A673 (cell line): ENCODE results near the gene TOP2B. TPM values are rescaled to one million over a fixed set of nuclear protein-coding genes. Genes with fewer than 3 reads are reported as not detected.

Source experiments
- BruUV-seq: library from RNA; stranded (reverse); fragments of 400-500 nt; replicated peaks from 2 replicates; lab custom pipeline; 2021; lab: Mats Ljungman, UMichigan
- CTCF ChIA-PET: fragments of 300-600 bp; sonication (Branson Sonifier 250); formaldehyde crosslinking; loops from one replicate; lab custom pipeline; 2022; ENCODE audit warnings: antibody characterized with exemption; lab: Charles Lee
- POLR2A ChIA-PET: fragments of 300-600 bp; sonication (Branson Sonifier 250); formaldehyde crosslinking; loops from one replicate; lab custom pipeline; 2022; ENCODE audit warnings: antibody characterized with exemption; ENCODE audit not compliant: low non-redundant PET; lab: Charles Lee
- DNase-seq: peaks from one replicate; pipeline ENCODE4 v3.0.0-alpha.2; 2015; ENCODE audit warnings: low spot score
- H3K27ac ChIP-seq: fragments of 200-600 bp; sonication (generic); 2 replicates; pipeline ENCODE4 v1.5.1; 2016; ENCODE audit warnings: mixed run types, low read depth, mild to moderate bottlenecking, mixed read lengths, antibody characterized with exemption, low read length; ENCODE audit not compliant: poor library complexity, severe bottlenecking
- H3K27me3 ChIP-seq: fragments of 200-600 bp; sonication (generic); replicated peaks from 2 replicates; pipeline ENCODE4 v1.6.1; 2017; ENCODE audit warnings: mixed run types, low read depth, mild to moderate bottlenecking, mixed read lengths, antibody characterized with exemption, low read length; ENCODE audit not compliant: insufficient read depth, poor library complexity
- H3K36me3 ChIP-seq: fragments of 200-600 bp; sonication (generic); 2 replicates; pipeline ENCODE4 v1.6.1; 2016; ENCODE audit warnings: mixed run types, mild to moderate bottlenecking, mixed read lengths, antibody characterized with exemption, low read length; ENCODE audit not compliant: insufficient read depth, poor library complexity, severe bottlenecking
- H3K4me1 ChIP-seq: fragments of 200-600 bp; sonication (generic); 2 replicates; pipeline ENCODE4 v1.6.1; 2017; ENCODE audit warnings: mixed run types, mild to moderate bottlenecking, mixed read lengths, antibody characterized with exemption, low read length; ENCODE audit not compliant: insufficient read depth, poor library complexity, severe bottlenecking
- H3K4me3 ChIP-seq: fragments of 200-600 bp; sonication (generic); 2 replicates; pipeline ENCODE4 v1.5.1; 2016; ENCODE audit warnings: low read depth, mixed run types, mild to moderate bottlenecking, mixed read lengths, low read length; ENCODE audit not compliant: poor library complexity, severe bottlenecking
- H3K9me3 ChIP-seq: fragments of 200-600 bp; sonication (generic); 2 replicates; pipeline ENCODE4 v1.6.1; 2016; ENCODE audit warnings: mixed run types, low read depth, mild to moderate bottlenecking, mixed read lengths, antibody characterized with exemption, low read length; ENCODE audit not compliant: poor library complexity, severe bottlenecking
- CTCF ChIP-seq: fragments of 300-800, 200-600 bp; sonication (generic); conservative IDR thresholded peaks from 2 replicates; pipeline ENCODE4 v1.5.1; 2017; ENCODE audit warnings: low read depth, mild to moderate bottlenecking, antibody characterized with exemption, low read length, moderate library complexity, mixed read lengths
- EZH2 ChIP-seq: fragments of 200-600 bp; sonication (generic); IDR thresholded peaks from 2 replicates; pipeline ENCODE4 v1.6.1; 2017; ENCODE audit warnings: borderline replicate concordance, low read depth, mild to moderate bottlenecking, mixed read lengths, antibody characterized with exemption, low read length; ENCODE audit not compliant: poor library complexity, severe bottlenecking
- intact Hi-C: fragments of 100-400 bp; cut with micrococcal nuclease; formaldehyde crosslinking; loops from one replicate; pipeline ENCODE4 v1.10.0; 2022; ENCODE audit not compliant: unreplicated experiment
- total RNA-seq: library from RNA; stranded (reverse); gene quantifications from 2 replicates; pipeline ENCODE4 v1.2.3, GENCODE V29; 2021

The TOP2B gene
- total RNA-seq, 1 experiment from 2014 or later = 154 TPM

DNA sequence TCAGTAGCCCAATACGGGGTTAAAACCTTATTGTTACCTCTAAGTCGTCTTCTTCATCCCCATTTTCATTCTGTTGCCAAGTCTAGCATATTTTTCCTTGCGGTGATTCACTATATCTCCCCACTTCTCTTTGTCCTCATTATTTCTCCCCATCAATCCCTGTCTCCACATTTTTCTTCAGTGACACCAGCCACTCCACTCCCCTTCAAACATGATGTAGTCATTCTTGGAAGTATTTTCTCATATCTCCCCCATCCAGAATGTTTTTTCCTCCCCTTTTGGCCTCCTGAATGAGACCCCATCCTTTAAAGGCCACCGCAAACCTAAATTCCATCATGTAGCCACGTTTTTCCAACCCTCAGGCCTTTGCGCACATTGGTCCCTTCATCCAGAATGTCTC, 105.9 kb downstream of the TOP2B start:
- ChIA-PET POLR2A (no interaction called here), CTCF (no interaction called here)
- DNase-seq = no peak
- no peak overlapping the region for H3K4me3 ChIP-seq
- no peaks in the 10 kb centered on the region for H3K4me1 ChIP-seq
- no peak overlapping the region for H3K27ac ChIP-seq
- intact Hi-C loops = no loop called here
- no peaks in the 10 kb centered on the region for H3K27me3 ChIP-seq
- H3K9me3 ChIP-seq = no peaks in the 10 kb centered on the region
- no TSS peak for BruUV-seq
- H3K36me3 ChIP-seq = no peaks in the 10 kb centered on the region
- no peak for TF ChIP-seq EZH2
- TF ChIP-seq CTCF = no peak

DNA sequence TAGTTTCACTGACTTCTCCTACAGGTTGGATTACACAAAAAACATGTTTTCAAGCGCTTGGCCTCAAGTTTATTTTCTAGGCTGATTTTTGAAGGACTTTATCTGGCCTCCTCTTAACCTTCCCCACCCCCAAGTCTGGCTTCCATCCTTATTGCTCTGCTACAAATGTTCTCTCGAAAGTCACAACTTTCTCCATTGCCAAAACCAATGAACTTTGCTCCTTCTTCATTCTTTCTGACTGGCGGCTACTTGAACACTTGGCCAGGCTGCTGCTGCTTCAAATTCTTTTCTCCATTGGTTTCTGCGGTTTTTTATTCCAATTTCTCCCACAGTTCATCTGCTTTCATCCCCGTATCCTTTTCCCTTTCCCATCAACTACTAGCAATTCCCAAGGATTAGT, 106.6 kb downstream of the TOP2B start:
- Histone ChIP-seq H3K4me3 (no peak overlapping the region), H3K36me3 (no peaks in the 10 kb centered on the region), H3K27ac (no peak overlapping the region), H3K27me3 (no peaks in the 10 kb centered on the region), H3K4me1 (no peaks in the 10 kb centered on the region), H3K9me3 (no peaks in the 10 kb centered on the region)
- intact Hi-C loops = no loop called here
- no peak for DNase-seq
- POLR2A ChIA-PET = no interaction called here
- CTCF ChIA-PET = no interaction called here
- no TSS peak for BruUV-seq
- TF ChIP-seq CTCF = no peak
- TF ChIP-seq EZH2 = no peak

GRCh38 chr3:25557694-25558093, 107.0 kb downstream of the TOP2B start:
- TF ChIP-seq EZH2 (no peak), CTCF (no peak)
- POLR2A ChIA-PET = no interaction called here
- BruUV-seq = no TSS peak
- Histone ChIP-seq H3K27me3 (no peaks in the 10 kb centered on the region), H3K36me3 (no peaks in the 10 kb centered on the region), H3K9me3 (no peaks in the 10 kb centered on the region), H3K4me1 (no peaks in the 10 kb centered on the region), H3K4me3 (no peak overlapping the region), H3K27ac (no peak overlapping the region)
- DNase-seq = no peak
- CTCF ChIA-PET = no interaction called here
- intact Hi-C loops = no loop called here

- no peaks in the 10 kb centered on the region for H3K9me3 ChIP-seq
- H3K4me1 ChIP-seq = no peaks in the 10 kb centered on the region
Measured at GRCh38 chr3:25556447-25556846, 108.3 kb downstream of the TOP2B start.

More at GRCh38 chr3:25556447-25556846, 108.3 kb downstream of the TOP2B start:
- no TSS peak for BruUV-seq
- no peaks in the 10 kb centered on the region for H3K27me3 ChIP-seq
- H3K36me3 ChIP-seq = no peaks in the 10 kb centered on the region
- no peak overlapping the region for H3K27ac ChIP-seq
- POLR2A ChIA-PET = no interaction called here
- DNase-seq = no peak
- no peak for TF ChIP-seq EZH2
- no peak for TF ChIP-seq CTCF
- H3K4me3 ChIP-seq = no peak overlapping the region
- CTCF ChIA-PET = no interaction called here
- intact Hi-C loops = no loop called here
